ENCODE results near the gene FGGY.

The FGGY gene

GRCh38 chr1:59543211-59543668 lies 246.3 kb downstream of the FGGY start:
- H3K4me3 ChIP-seq (ENCODE audit: low read depth, low read length) = no peak overlapping the region
- TF ChIP-seq CTCF (IDR thresholded peaks at IDR 0.05; ENCODE audit: low read depth, low read length) = no peak
- in situ Hi-C loops (cut with HindIII; ENCODE audit: low sequenced_read_pairs) = no loop called here
- DNase-seq (ENCODE audit: low read depth, low spot score) = no peak

- TF ChIP-seq CTCF (IDR thresholded peaks at IDR 0.05; ENCODE audit: low read depth, low read length) = no peak
- in situ Hi-C loops (cut with HindIII; ENCODE audit: low sequenced_read_pairs) = no loop called here
- no peak for DNase-seq (ENCODE audit: low read depth, low spot score)
- H3K4me3 ChIP-seq (ENCODE audit: low read depth, low read length) = no peak overlapping the region
Measured at GRCh38 chr1:59544615-59545293, 247.9 kb downstream of the FGGY start.

- no peak for DNase-seq (ENCODE audit: low read depth, low spot score)
- in situ Hi-C loops (cut with HindIII; ENCODE audit: low sequenced_read_pairs) = no loop called here
- no peak for TF ChIP-seq CTCF (IDR thresholded peaks at IDR 0.05; ENCODE audit: low read depth, low read length)
- no peak overlapping the region for H3K4me3 ChIP-seq (ENCODE audit: low read depth, low read length)
Measured at GRCh38 chr1:59545830-59546229, 248.9 kb downstream of the FGGY start.

- in situ Hi-C loops (cut with HindIII; ENCODE audit: low sequenced_read_pairs) = no loop called here
- no peak for DNase-seq (ENCODE audit: low read depth, low spot score)
- H3K4me3 ChIP-seq (ENCODE audit: low read depth, low read length) = no peak overlapping the region
- TF ChIP-seq CTCF (IDR thresholded peaks at IDR 0.05; ENCODE audit: low read depth, low read length) = no peak
Measured at GRCh38 chr1:59549066-59549837, 252.4 kb downstream of the FGGY start.

GRCh38 chr1:59549903-59550302 lies 253.0 kb downstream of the FGGY start:
- no peak overlapping the region for H3K4me3 ChIP-seq (ENCODE audit: low read depth, low read length)
- in situ Hi-C loops (cut with HindIII; ENCODE audit: low sequenced_read_pairs) = no loop called here
- no peak for TF ChIP-seq CTCF (IDR thresholded peaks at IDR 0.05; ENCODE audit: low read depth, low read length)
- DNase-seq (ENCODE audit: low read depth, low spot score) = no peak

GRCh38 chr1:59552007-59552406 lies 255.1 kb downstream of the FGGY start:
- no peak overlapping the region for H3K4me3 ChIP-seq (ENCODE audit: low read depth, low read length)
- TF ChIP-seq CTCF (IDR thresholded peaks at IDR 0.05; ENCODE audit: low read depth, low read length) = no peak
- in situ Hi-C loops (cut with HindIII; ENCODE audit: low sequenced_read_pairs) = no loop called here
- no peak for DNase-seq (ENCODE audit: low read depth, low spot score)
